OCI-LY7 (cell line): ENCODE results near the gene GABRG3. TPM values are rescaled to one million over a fixed set of nuclear protein-coding genes. Genes with fewer than 3 reads are reported as not detected.

Source experiments
- BruUV-seq: library from RNA; stranded (reverse); fragments of 400-500 nt; replicated peaks from 2 replicates; lab custom pipeline; 2021; lab: Mats Ljungman, UMichigan
- CTCF ChIA-PET: fragments of 300-600 bp; sonication (Branson Sonifier 250); formaldehyde crosslinking; loops from one replicate; lab custom pipeline; 2022; ENCODE audit warnings: antibody characterized with exemption; ENCODE audit not compliant: unreplicated experiment; lab: Charles Lee
- POLR2A ChIA-PET: fragments of 300-600 bp; sonication (Branson Sonifier 250); formaldehyde crosslinking; loops from one replicate; lab custom pipeline; 2022; ENCODE audit warnings: antibody characterized with exemption; lab: Charles Lee
- DNase-seq: peaks from one replicate; pipeline ENCODE4 v3.0.0-alpha.2; 2015; ENCODE audit warnings: low spot score
- H2AFZ ChIP-seq: fragments of 200-600 bp; sonication (generic), shearing (Covaris generic); 2 replicates; pipeline ENCODE4 v1.6.1; 2014; ENCODE audit warnings: mild to moderate bottlenecking, antibody characterized with exemption, low read length, moderate library complexity
- H3K27ac ChIP-seq: fragments of 200-600 bp; sonication (generic); 2 replicates; pipeline ENCODE4 v1.5.1; 2014; ENCODE audit warnings: mixed run types, low read depth, mild to moderate bottlenecking, moderate library complexity, low read length, inconsistent platforms; ENCODE audit not compliant: poor library complexity, severe bottlenecking
- H3K36me3 ChIP-seq: fragments of 200-600 bp; sonication (generic); 2 replicates; pipeline ENCODE4 v1.6.1; 2014; ENCODE audit warnings: mild to moderate bottlenecking, antibody characterized with exemption, low read length, moderate library complexity, mixed read lengths; ENCODE audit not compliant: insufficient read depth
- H3K4me1 ChIP-seq: fragments of 200-600 bp; sonication (generic); 2 replicates; pipeline ENCODE4 v1.5.1; 2014; ENCODE audit warnings: mild to moderate bottlenecking, low read length; ENCODE audit not compliant: insufficient read depth, poor library complexity, severe bottlenecking
- H3K4me2 ChIP-seq: fragments of 200-600 bp; sonication (generic); 2 replicates; pipeline ENCODE4 v1.6.1; 2014; ENCODE audit warnings: mild to moderate bottlenecking, low read length
- H3K4me3 ChIP-seq: fragments of 200-600 bp; sonication (generic); 2 replicates; pipeline ENCODE4 v1.5.1; 2014; ENCODE audit warnings: mild to moderate bottlenecking, low read depth, low read length; ENCODE audit not compliant: poor library complexity, severe bottlenecking
- H3K79me2 ChIP-seq: fragments of 200-600 bp; sonication (generic); 2 replicates; pipeline ENCODE4 v1.6.1; 2016; ENCODE audit warnings: low read depth, mild to moderate bottlenecking, low read length, moderate library complexity, mixed read lengths; ENCODE audit not compliant: insufficient read depth
- H3K9me2 ChIP-seq: fragments of 200-600 bp; sonication (generic); 2 replicates; pipeline ENCODE4 v1.6.1; 2016; ENCODE audit warnings: mild to moderate bottlenecking, low read length, mixed read lengths; ENCODE audit not compliant: insufficient read depth
- H3K9me3 ChIP-seq: fragments of 200-600 bp; sonication (generic); 2 replicates; pipeline ENCODE4 v1.6.1; 2014; ENCODE audit warnings: mild to moderate bottlenecking, mixed run types, low read length, mixed read lengths
- H4K20me1 ChIP-seq: fragments of 200-600 bp; sonication (generic); 2 replicates; pipeline ENCODE4 v1.6.1; 2014; ENCODE audit warnings: mild to moderate bottlenecking, antibody characterized with exemption, low read length, moderate library complexity, mixed read lengths; ENCODE audit not compliant: insufficient read depth
- EZH2phosphoT487 ChIP-seq: fragments of 200-600 bp; sonication (generic); IDR thresholded peaks from 2 replicates; pipeline ENCODE4 v1.6.1; 2018; ENCODE audit warnings: low read depth, borderline replicate concordance, mild to moderate bottlenecking, mixed run types, antibody characterized with exemption, low read length, moderate library complexity, mixed read lengths
- intact Hi-C: fragments of 100-400 bp; cut with micrococcal nuclease; formaldehyde crosslinking; loops from one replicate; pipeline ENCODE4 v1.10.0; 2022; ENCODE audit not compliant: unreplicated experiment
- total RNA-seq, 2 experiments: library from RNA; depleted of rRNA in 1 of 2; stranded (reverse); fragments of >200 nt in 1 of 2; shearing (Covaris generic) in 1 of 2; gene quantifications; 2 replicates each; pipeline ENCODE4 v1.2.3, GENCODE V29; 2014 to 2022
- TF ChIP-seq, protein P1 (sequence below): fragments of 200-600 bp; sonication (generic); conservative IDR thresholded peaks from 2 replicates; pipeline ENCODE4 v1.5.1; 2014; ENCODE audit warnings: mild to moderate bottlenecking, antibody characterized with exemption, low read length, moderate library complexity, mixed read lengths

The GABRG3 gene
- total RNA-seq, 2 experiments from 2014 or later, result not detected

DNA sequence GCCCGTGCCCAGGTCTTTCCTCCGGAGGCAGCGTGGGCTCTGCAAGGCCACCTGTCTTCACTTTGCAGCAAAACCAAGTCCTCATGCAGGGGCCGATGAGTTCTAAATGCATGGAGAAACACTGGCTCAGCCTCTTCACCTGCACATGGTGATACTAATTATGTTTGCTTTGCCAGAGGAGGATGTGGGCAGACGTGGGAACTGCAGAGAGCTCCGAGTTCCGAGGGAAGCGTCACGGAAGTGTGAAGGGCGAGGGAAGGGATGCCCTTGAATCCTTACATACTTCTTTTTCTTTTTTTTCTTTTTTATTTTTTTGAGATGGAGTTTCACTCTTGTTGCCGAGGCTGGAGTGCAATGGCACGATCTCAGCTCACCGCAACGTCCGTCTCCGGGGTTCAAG is 74.8 kb downstream of the GABRG3 start:
- TF ChIP-seq, protein P1, sequence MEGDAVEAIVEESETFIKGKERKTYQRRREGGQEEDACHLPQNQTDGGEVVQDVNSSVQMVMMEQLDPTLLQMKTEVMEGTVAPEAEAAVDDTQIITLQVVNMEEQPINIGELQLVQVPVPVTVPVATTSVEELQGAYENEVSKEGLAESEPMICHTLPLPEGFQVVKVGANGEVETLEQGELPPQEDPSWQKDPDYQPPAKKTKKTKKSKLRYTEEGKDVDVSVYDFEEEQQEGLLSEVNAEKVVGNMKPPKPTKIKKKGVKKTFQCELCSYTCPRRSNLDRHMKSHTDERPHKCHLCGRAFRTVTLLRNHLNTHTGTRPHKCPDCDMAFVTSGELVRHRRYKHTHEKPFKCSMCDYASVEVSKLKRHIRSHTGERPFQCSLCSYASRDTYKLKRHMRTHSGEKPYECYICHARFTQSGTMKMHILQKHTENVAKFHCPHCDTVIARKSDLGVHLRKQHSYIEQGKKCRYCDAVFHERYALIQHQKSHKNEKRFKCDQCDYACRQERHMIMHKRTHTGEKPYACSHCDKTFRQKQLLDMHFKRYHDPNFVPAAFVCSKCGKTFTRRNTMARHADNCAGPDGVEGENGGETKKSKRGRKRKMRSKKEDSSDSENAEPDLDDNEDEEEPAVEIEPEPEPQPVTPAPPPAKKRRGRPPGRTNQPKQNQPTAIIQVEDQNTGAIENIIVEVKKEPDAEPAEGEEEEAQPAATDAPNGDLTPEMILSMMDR, result no peak
- TF ChIP-seq EZH2phosphoT487, result no peak
- POLR2A ChIA-PET, result no interaction called here
- Histone ChIP-seq H3K4me3 (no peak overlapping the region), H4K20me1 (no peaks in the 10 kb centered on the region), H2AFZ (no peak overlapping the region), H3K4me1 (no peaks in the 10 kb centered on the region), H3K79me2 (no peaks in the 10 kb centered on the region), H3K4me2 (no peak overlapping the region), H3K9me2 (no peaks in the 10 kb centered on the region), H3K36me3 (no peaks in the 10 kb centered on the region), H3K9me3 (no peaks in the 10 kb centered on the region), H3K27ac (no peak overlapping the region)
- CTCF ChIA-PET, result no interaction called here
- BruUV-seq, result no TSS peak
- intact Hi-C loops, result no loop called here
- DNase-seq, result no peak

DNA sequence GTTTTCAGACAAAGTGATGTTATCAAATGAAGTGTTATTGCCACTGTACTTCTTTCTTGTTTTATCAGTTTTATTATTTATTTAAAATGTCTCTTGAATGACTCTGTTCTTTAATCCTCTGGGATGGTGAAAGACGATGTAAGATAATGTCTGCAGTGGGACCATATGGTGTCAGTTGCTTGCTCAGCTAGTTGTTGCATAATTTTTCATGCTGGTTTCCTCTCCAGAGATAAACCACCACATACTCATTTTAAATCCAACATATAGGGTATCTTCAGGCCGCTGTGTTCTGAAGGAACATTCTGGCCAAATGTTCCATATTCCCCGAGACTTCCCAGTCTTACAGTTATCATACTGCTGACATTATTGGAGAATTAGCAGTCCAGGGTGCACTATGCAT is 75.9 kb downstream of the GABRG3 start:
- CTCF ChIA-PET, result no interaction called here
- no peak overlapping the region for H3K4me3 ChIP-seq
- intact Hi-C loops, result no loop called here

DNA sequence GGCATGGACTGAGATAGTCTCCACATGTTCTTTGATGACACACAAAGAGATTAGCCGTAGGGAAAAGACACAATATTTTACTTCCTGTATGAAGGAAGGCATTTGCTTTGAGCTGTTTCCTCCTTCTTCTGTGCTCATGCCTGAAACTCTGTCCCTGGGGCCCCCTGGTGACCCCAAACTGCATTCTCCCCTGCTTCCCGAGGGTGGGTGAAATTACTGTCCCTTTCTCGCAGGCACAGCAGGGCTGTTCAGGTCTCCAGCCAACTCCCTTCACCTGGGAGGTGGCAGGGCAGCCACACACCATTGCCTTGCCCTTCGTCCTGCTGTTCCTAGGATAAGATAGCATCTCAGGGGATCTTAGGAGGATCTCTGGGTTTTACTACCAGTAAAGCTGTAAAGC is 79.2 kb downstream of the GABRG3 start:
- POLR2A ChIA-PET, result no interaction called here
- CTCF ChIA-PET, result interaction anchor here (0.6 kb wide), 1 partner anchor 421 kb away, joined by 3 read pairs; no protein-coding TSS in a partner anchor
- Histone ChIP-seq H3K4me3 (no peak overlapping the region), H3K79me2 (no peaks in the 10 kb centered on the region), H3K9me3 (no peaks in the 10 kb centered on the region), H3K36me3 (no peaks in the 10 kb centered on the region), H4K20me1 (no peaks in the 10 kb centered on the region), H2AFZ (no peak overlapping the region), H3K4me1 (no peaks in the 10 kb centered on the region), H3K9me2 (no peaks in the 10 kb centered on the region), H3K4me2 (no peak overlapping the region), H3K27ac (no peak overlapping the region)
- no TSS peak for BruUV-seq
- intact Hi-C loops, result no loop called here
- TF ChIP-seq EZH2phosphoT487, result no peak
- TF ChIP-seq, protein P1, result no peak
- DNase-seq, result no peak

More for the DNA sequence above, 75.9 kb downstream of the GABRG3 start:
- TF ChIP-seq, protein P1, result no peak
- TF ChIP-seq EZH2phosphoT487, result no peak
- no peaks in the 10 kb centered on the region for H4K20me1 ChIP-seq
- H3K27ac ChIP-seq, result no peak overlapping the region
- H3K4me1 ChIP-seq, result no peaks in the 10 kb centered on the region
- no peaks in the 10 kb centered on the region for H3K9me3 ChIP-seq
- POLR2A ChIA-PET, result no interaction called here
- BruUV-seq, result no TSS peak
- H2AFZ ChIP-seq, result no peak overlapping the region
- no peak overlapping the region for H3K4me2 ChIP-seq
- no peaks in the 10 kb centered on the region for H3K79me2 ChIP-seq
- no peak for DNase-seq
- no peaks in the 10 kb centered on the region for H3K9me2 ChIP-seq
- no peaks in the 10 kb centered on the region for H3K36me3 ChIP-seq
